IMR-90 (cell line): ENCODE data around the gene ANP32B. TPM values are rescaled to one million over a fixed set of nuclear protein-coding genes. Genes with fewer than 3 reads are reported as not detected.

ENCODE experiments used
- ATAC-seq: fragments of 200-7000 bp; cut with Tn5 transposase; 2 replicates; pipeline ENCODE4 v1.9.1; 2020; ENCODE audit warnings: low read depth, mild to moderate bottlenecking, moderate library complexity
- BruUV-seq: library from RNA; stranded (reverse); fragments of 400-500 nt; replicated peaks from 2 replicates; lab custom pipeline; 2021; lab: Mats Ljungman, UMichigan
- CTCF ChIA-PET: fragments of 300-600 bp; formaldehyde crosslinking; extraction: SDS; loops from one replicate; lab custom pipeline; 2021; ENCODE audit warnings: antibody characterized with exemption; lab: Yijun Ruan, JAX
- POLR2A ChIA-PET: fragments of 300-600 bp; sonication (Branson Sonifier 250); formaldehyde crosslinking; loops from one replicate; lab custom pipeline; 2022; ENCODE audit warnings: antibody characterized with exemption; ENCODE audit not compliant: unreplicated experiment; lab: Charles Lee
- DNase-seq: peaks from one replicate; pipeline ENCODE4 v3.0.0; 2013
- H2AFZ ChIP-seq: replicated peaks from 2 replicates; pipeline ENCODE3; 2013; ENCODE audit warnings: low read length, mild to moderate bottlenecking; ENCODE audit not compliant: poor library complexity
- H2AK5ac ChIP-seq: 2 replicates; pipeline ENCODE4 v1.6.1; 2013; ENCODE audit warnings: low read depth, low read length, inconsistent platforms
- H2AK9ac ChIP-seq: replicated peaks from 2 replicates; pipeline ENCODE3; 2013; ENCODE audit warnings: mild to moderate bottlenecking, low read depth, low read length, moderate library complexity; ENCODE audit not compliant: poor library complexity
- H2BK120ac ChIP-seq: 2 replicates; pipeline ENCODE4 v1.6.1; 2013; ENCODE audit warnings: low read depth, low read length, inconsistent platforms
- H2BK15ac ChIP-seq: 3 replicates; pipeline ENCODE4 v1.6.1; 2013; ENCODE audit warnings: low read depth, low read length, inconsistent platforms
- H2BK20ac ChIP-seq: 2 replicates; pipeline ENCODE4 v1.6.1; 2013; ENCODE audit warnings: low read depth, mild to moderate bottlenecking, inconsistent platforms, low read length, moderate library complexity
- H2BK5ac ChIP-seq: 2 replicates; pipeline ENCODE4 v1.6.1; 2013; ENCODE audit warnings: mild to moderate bottlenecking, low read depth, low read length, inconsistent platforms; ENCODE audit not compliant: poor library complexity, severe bottlenecking
- H3K14ac ChIP-seq: replicated peaks from 2 replicates; pipeline ENCODE4 v1.6.1; 2013; ENCODE audit warnings: low read depth, low read length, inconsistent platforms
- H3K18ac ChIP-seq: 2 replicates; pipeline ENCODE4 v1.6.1; 2013; ENCODE audit warnings: low read depth, low read length, control low read depth
- H3K23ac ChIP-seq: 2 replicates; pipeline ENCODE4 v1.6.1; 2013; ENCODE audit warnings: low read depth, low read length, inconsistent platforms
- H3K27ac ChIP-seq: 2 replicates; pipeline ENCODE4 v1.5.1; 2013; ENCODE audit warnings: mild to moderate bottlenecking, control low read depth, low read length; ENCODE audit not compliant: insufficient read depth
- H3K27me3 ChIP-seq: 2 replicates; pipeline ENCODE4 v1.6.1; 2013; ENCODE audit warnings: low read length; ENCODE audit not compliant: control insufficient read depth, insufficient read depth
- H3K36me3 ChIP-seq: 2 replicates; pipeline ENCODE4 v1.6.1; 2013; ENCODE audit warnings: low read length, mixed read lengths; ENCODE audit not compliant: control insufficient read depth, insufficient read depth
- H3K4ac ChIP-seq: 2 replicates; pipeline ENCODE4 v1.6.1; 2013; ENCODE audit warnings: low read depth, low read length, inconsistent platforms
- H3K4me1 ChIP-seq: 2 replicates; pipeline ENCODE4 v1.6.1; 2013; ENCODE audit warnings: low read length, mixed read lengths; ENCODE audit not compliant: control insufficient read depth, insufficient read depth
- H3K4me2 ChIP-seq: 2 replicates; pipeline ENCODE4 v1.6.1; 2013; ENCODE audit warnings: low read depth, mild to moderate bottlenecking, control low read depth, low read length, moderate library complexity
- H3K4me3 ChIP-seq: 2 replicates; pipeline ENCODE4 v1.5.1; 2013; ENCODE audit warnings: low read depth, mild to moderate bottlenecking, control low read depth, low read length, moderate library complexity; ENCODE audit not compliant: insufficient read depth
- H3K56ac ChIP-seq: 2 replicates; pipeline ENCODE4 v1.6.1; 2013; ENCODE audit warnings: low read length, inconsistent platforms; ENCODE audit not compliant: insufficient read depth; ENCODE audit errors: extremely low read depth
- H3K79me1 ChIP-seq, 2 experiments: 2 replicates each; pipeline ENCODE4 v1.6.1; 2013; ENCODE audit warnings: low read length in 2 of 2, inconsistent platforms in 1 of 2, low read depth in 1 of 2
- H3K9ac ChIP-seq: 2 replicates; pipeline ENCODE4 v1.6.1; 2013; ENCODE audit warnings: low read depth, low read length, control low read depth
- H3K9me1 ChIP-seq: 2 replicates; pipeline ENCODE4 v1.6.1; 2013; ENCODE audit warnings: low read length, inconsistent platforms; ENCODE audit not compliant: insufficient read depth
- H3K9me3 ChIP-seq: 2 replicates; pipeline ENCODE4 v1.6.1; 2013; ENCODE audit warnings: low read length; ENCODE audit not compliant: control insufficient read depth, insufficient read depth
- H4K20me1 ChIP-seq: 2 replicates; pipeline ENCODE4 v1.6.1; 2013; ENCODE audit warnings: low read length, inconsistent platforms; ENCODE audit not compliant: insufficient read depth
- H4K5ac ChIP-seq: 2 replicates; pipeline ENCODE4 v1.6.1; 2013; ENCODE audit warnings: mild to moderate bottlenecking, low read depth, low read length, control low read depth
- H4K8ac ChIP-seq, 2 experiments: 2 replicates each; pipeline ENCODE4 v1.6.1; 2013; ENCODE audit warnings: low read depth in 2 of 2, low read length in 2 of 2, control low read depth in 1 of 2, inconsistent platforms in 1 of 2
- H4K91ac ChIP-seq: 2 replicates; pipeline ENCODE4 v1.6.1; 2013; ENCODE audit warnings: low read depth, low read length, inconsistent platforms; ENCODE audit not compliant: insufficient read depth
- BHLHE40 ChIP-seq: fragments of 150-350 bp; IDR thresholded peaks from 2 replicates; pipeline ENCODE4 v1.6.1; 2016; ENCODE audit warnings: mild to moderate bottlenecking, low read depth, low read length
- CEBPB ChIP-seq: IDR thresholded peaks from 2 replicates; pipeline ENCODE4 v1.6.1; 2012; ENCODE audit warnings: low read depth, low read length, improper control_type of control experiment
- CHD1 ChIP-seq: IDR thresholded peaks from 2 replicates; pipeline ENCODE4 v1.6.1; 2012; ENCODE audit warnings: low read depth, low read length, improper control_type of control experiment
- CTCF ChIP-seq: conservative IDR thresholded peaks from 2 replicates; pipeline ENCODE4 v1.5.1; 2012; ENCODE audit warnings: mild to moderate bottlenecking, low read depth, low read length, improper control_type of control experiment
- ELK1 ChIP-seq: fragments of 150-350 bp; IDR thresholded peaks from 2 replicates; pipeline ENCODE4 v1.6.1; 2016; ENCODE audit warnings: low read depth, mild to moderate bottlenecking, low read length, moderate library complexity, borderline replicate concordance
- FOS ChIP-seq: fragments of 150-350 bp; IDR thresholded peaks from 2 replicates; pipeline ENCODE4 v1.6.1; 2016; ENCODE audit warnings: low read depth, low read length
- MAFK ChIP-seq: IDR thresholded peaks from 2 replicates; pipeline ENCODE4 v1.6.1; 2012; ENCODE audit warnings: low read depth, low read length, improper control_type of control experiment
- MAZ ChIP-seq: IDR thresholded peaks from 2 replicates; pipeline ENCODE4 v1.6.1; 2012; ENCODE audit warnings: low read depth, mild to moderate bottlenecking, low read length, improper control_type of control experiment, moderate library complexity, borderline replicate concordance
- MXI1 ChIP-seq: IDR thresholded peaks from 2 replicates; pipeline ENCODE4 v1.6.1; 2012; ENCODE audit warnings: low read depth, mild to moderate bottlenecking, low read length, moderate library complexity, borderline replicate concordance
- NFE2L2 ChIP-seq: fragments of 150-350 bp; IDR thresholded peaks from 2 replicates; pipeline ENCODE4 v1.6.1; 2016; ENCODE audit warnings: low read depth, mild to moderate bottlenecking, low read length
- POLR2A ChIP-seq: IDR thresholded peaks from 2 replicates; pipeline ENCODE4 v1.6.1; 2012; ENCODE audit warnings: mild to moderate bottlenecking, low read depth, low read length
- RAD21 ChIP-seq: IDR thresholded peaks from 2 replicates; pipeline ENCODE4 v1.6.1; 2012; ENCODE audit warnings: low read length, improper control_type of control experiment
- RCOR1 ChIP-seq: IDR thresholded peaks from 2 replicates; pipeline ENCODE4 v1.6.1; 2012; ENCODE audit warnings: mild to moderate bottlenecking, low read length, improper control_type of control experiment; ENCODE audit not compliant: insufficient replicate concordance
- RFX5 ChIP-seq: IDR thresholded peaks from 2 replicates; pipeline ENCODE4 v1.8.0; 2012; ENCODE audit warnings: low read depth, mild to moderate bottlenecking, low read length, moderate library complexity
- SMC3 ChIP-seq: fragments of 150-350 bp; IDR thresholded peaks from 2 replicates; pipeline ENCODE4 v1.6.1; 2016; ENCODE audit warnings: low read depth, mild to moderate bottlenecking, antibody characterized with exemption, low read length, moderate library complexity
- dilution Hi-C: fragments of 300-500 bp; cut with HindIII; formaldehyde crosslinking; loops from one replicate; pipeline ENCODE4 v1.14.3; 2018; ENCODE audit warnings: low sequenced_read_pairs; ENCODE audit not compliant: unreplicated experiment
- in situ Hi-C: fragments of 300-500 bp; cut with MboI; formaldehyde crosslinking; loops from 3 replicates; pipeline ENCODE4 v1.14.3; 2019; ENCODE audit warnings: low sequenced_read_pairs, inconsistent platforms, mixed read lengths
- intact Hi-C: fragments of 100-400 bp; cut with micrococcal nuclease; formaldehyde crosslinking; loops from 2 replicates; pipeline ENCODE4 v1.10.0; 2022
- polyA plus RNA-seq, 3 experiments: library from polyadenylated mRNA; depleted of rRNA; stranded (reverse); fragments of >200 nt; gene quantifications; 2 replicates each; pipeline ENCODE4 v1.2.3, GENCODE V29; 2012; ENCODE audit warnings: low replicate concordance in 1 of 3
- total RNA-seq: library from RNA; depleted of rRNA; stranded (reverse); fragments of >200 nt; gene quantifications from 2 replicates; pipeline ENCODE4 v1.2.3, GENCODE V29; 2012

ANP32B gene
- total and polyA plus RNA-seq, 2 of the 4 experiments (the other 2 are of a cell fraction), result 3.9 to 46.8 TPM

GRCh38 chr9:97935276-97935675 is 47.9 kb upstream of the ANP32B start (continued):
- no peak for TF ChIP-seq RAD21
- no peak for TF ChIP-seq CEBPB
- no peak for TF ChIP-seq NFE2L2

GRCh38 chr9:97936998-97937397 is 46.1 kb upstream of the ANP32B start:
- Histone ChIP-seq H3K79me1 (no peaks in the 10 kb centered on the region), H2AK9ac (no peak overlapping the region), H2AFZ (no peak overlapping the region), H4K20me1 (no peaks in the 10 kb centered on the region), H2BK15ac (no peak overlapping the region), H3K23ac (no peak overlapping the region), H3K27me3 (peaks cover 58% of the 10 kb centered on the region), H3K56ac (no peak overlapping the region), H3K9me1 (no peaks in the 10 kb centered on the region), H3K18ac (no peak overlapping the region), H3K27ac (no peak overlapping the region), H4K91ac (no peak overlapping the region), H2BK20ac (no peak overlapping the region), H4K5ac (no peak overlapping the region), H2AK5ac (no peak overlapping the region), H3K14ac (no peak overlapping the region), H3K9ac (no peak overlapping the region), H3K4me2 (no peak overlapping the region), H3K9me3 (no peaks in the 10 kb centered on the region), H3K36me3 (no peaks in the 10 kb centered on the region), H4K8ac (no peak overlapping the region), H3K4me3 (no peak overlapping the region), H3K4ac (no peak overlapping the region), H3K4me1 (no peaks in the 10 kb centered on the region), H2BK120ac (no peak overlapping the region), H2BK5ac (no peak overlapping the region)
- DNase-seq (no peak), ATAC-seq (no peak)
- ChIA-PET POLR2A (interaction anchor here (0.6 kb wide), 1 partner anchor 16 kb away, joined by 6 read pairs; no protein-coding TSS in a partner anchor), CTCF (no interaction called here)
- intact Hi-C loops (loop anchor here (5.0 kb wide), 1 partner anchor 35 kb away; no protein-coding TSS in a partner anchor), in situ Hi-C loops (no loop called here), dilution Hi-C loops (no loop called here)
- BruUV-seq, result no TSS peak
- no peak for TF ChIP-seq SMC3
- no peak for TF ChIP-seq MXI1
- no peak for TF ChIP-seq MAFK
- no peak for TF ChIP-seq RCOR1
- no peak for TF ChIP-seq CHD1
- no peak for TF ChIP-seq CTCF
- TF ChIP-seq RFX5, result no peak
- TF ChIP-seq RAD21, result no peak
- TF ChIP-seq NFE2L2, result no peak
- no peak for TF ChIP-seq BHLHE40
- no peak for TF ChIP-seq ELK1
- no peak for TF ChIP-seq MAZ
- TF ChIP-seq FOS, result no peak
- no peak for TF ChIP-seq CEBPB
- no peak for TF ChIP-seq POLR2A
